Measurements from ENCODE around the gene TCAF1. TPM values are rescaled to one million over a fixed set of nuclear protein-coding genes. Genes with fewer than 3 reads are reported as not detected.

Gene TCAF1
- total and polyA plus RNA-seq, 9 donors, result 34.5 to 92.7 (median 63.2) TPM

DNA sequence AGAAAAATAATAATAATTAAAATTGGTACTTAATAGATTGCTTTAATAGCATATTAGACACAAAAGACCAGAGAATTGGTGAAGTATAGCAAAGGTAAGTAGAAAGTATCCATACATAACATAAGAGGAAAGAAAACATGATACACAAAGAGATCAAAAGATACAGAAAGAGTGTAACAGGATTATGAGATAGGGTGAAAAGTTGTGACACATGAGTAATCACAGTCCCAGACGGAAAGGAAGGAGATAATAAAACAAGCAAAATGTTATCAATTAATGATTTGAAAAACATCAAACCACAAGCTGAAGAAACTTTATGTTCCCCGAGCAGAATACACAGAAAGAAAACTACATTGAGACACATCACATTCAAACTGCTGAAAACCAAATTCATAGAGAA lies 10.5 kb downstream of the TCAF1 start:
- Histone ChIP-seq H3K9me3 (no peaks in the 10 kb centered on the region), H3K36me3 (no peaks in the 10 kb centered on the region), H3K4me3 (no peak overlapping the region), H3K4me1 (ENCODE audit: insufficient read depth) (no peaks in the 10 kb centered on the region), H3K27ac (no peak overlapping the region), H3K27me3 (no peaks in the 10 kb centered on the region)
- no peak for TF ChIP-seq POLR2A (IDR thresholded peaks at IDR 0.05)
- no peak for TF ChIP-seq CTCF (IDR thresholded peaks at IDR 0.05)
- TF ChIP-seq EP300 (IDR thresholded peaks at IDR 0.05), result no peak
- WGBS, 3 donors, result 92 to 93% (median 92%) methylated on average over 2 of the region's 2 CpGs
- intact Hi-C loops (cut with DNase I), result no loop called here
- DNase-seq, result no peak

GRCh38 chr7:143890558-143890957 lies 11.4 kb downstream of the TCAF1 start:
- DNase-seq, result no peak
- peaks cover 4% of the 10 kb centered on the region for H3K4me1 ChIP-seq (ENCODE audit: insufficient read depth)
- H3K9me3 ChIP-seq, result no peaks in the 10 kb centered on the region
- TF ChIP-seq POLR2A (IDR thresholded peaks at IDR 0.05) (no peak), CTCF (IDR thresholded peaks at IDR 0.05) (no peak), EP300 (IDR thresholded peaks at IDR 0.05) (no peak)
- H3K27ac ChIP-seq, result no peak overlapping the region
- H3K4me3 ChIP-seq, result no peak overlapping the region
- no peaks in the 10 kb centered on the region for H3K27me3 ChIP-seq
- WGBS, 3 donors, result 96 to 100% (median 99%) methylated on average over 2 of the region's 2 CpGs
- intact Hi-C loops (cut with DNase I), result no loop called here
- no peaks in the 10 kb centered on the region for H3K36me3 ChIP-seq

- no peak overlapping the region for H3K4me3 ChIP-seq
- no peak overlapping the region for H3K27ac ChIP-seq
- no peak for DNase-seq
- H3K9me3 ChIP-seq, result no peaks in the 10 kb centered on the region
- 95 to 100% (median 97%) methylated on average over 2 of the region's 2 CpGs for WGBS, 3 donors
- intact Hi-C loops (cut with DNase I), result loop anchor here in 1 of 4 donors (10.0 kb wide), 1 partner anchor 126 kb away; no protein-coding TSS in a partner anchor
- H3K4me1 ChIP-seq (ENCODE audit: insufficient read depth), result peaks cover 4% of the 10 kb centered on the region
- H3K27me3 ChIP-seq, result no peaks in the 10 kb centered on the region
- TF ChIP-seq EP300 (IDR thresholded peaks at IDR 0.05), result no peak
- TF ChIP-seq POLR2A (IDR thresholded peaks at IDR 0.05), result no peak
- no peak for TF ChIP-seq CTCF (IDR thresholded peaks at IDR 0.05)
- no peaks in the 10 kb centered on the region for H3K36me3 ChIP-seq
Observed at GRCh38 chr7:143889068-143889467, 12.9 kb downstream of the TCAF1 start.

GRCh38 chr7:143886826-143887477 lies 15.0 kb downstream of the TCAF1 start:
- no peaks in the 10 kb centered on the region for H3K9me3 ChIP-seq
- no peak overlapping the region for H3K27ac ChIP-seq
- DNase-seq, result no peak
- intact Hi-C loops (cut with DNase I), result loop anchor here in 1 of 4 donors (10.0 kb wide), 1 partner anchor 128 kb away; no protein-coding TSS in a partner anchor
- no peaks in the 10 kb centered on the region for H3K36me3 ChIP-seq
- H3K4me1 ChIP-seq (ENCODE audit: insufficient read depth), result peaks cover 4% of the 10 kb centered on the region
- 72 to 84% (median 73%) methylated on average over 6 of the region's 6 CpGs for WGBS, 3 donors
- TF ChIP-seq POLR2A (IDR thresholded peaks at IDR 0.05), result no peak
- no peak for TF ChIP-seq CTCF (IDR thresholded peaks at IDR 0.05)
- TF ChIP-seq EP300 (IDR thresholded peaks at IDR 0.05), result no peak
- no peaks in the 10 kb centered on the region for H3K27me3 ChIP-seq
- H3K4me3 ChIP-seq, result no peak overlapping the region

Measured in ovary (tissue), 9 donors.